ENCODE measurements around the gene RELA.
"Not testable (repeated sequence)": the region's sequence is repeated elsewhere in the genome, so short reads cannot be mapped to it uniquely, and the experiment has no call there.

The RELA gene

GRCh38 chr11:65662799-65663638, at the start of gene RELA:
TSS of gene RELA (minus strand) at chr11:65662916. CDS start at chr11:65662832, 84 bp downstream.
- peak; percentile 74 to 85 for DNase-seq (ENCODE audit: low read depth in 2 of 2)

GRCh38 chr11:65711785-65712632, 49.3 kb upstream of the RELA start, which contains the start of gene KAT5:
TSS of gene KAT5 (plus strand) at chr11:65712252. CDS start at chr11:65712268, 16 bp downstream.
- DNase-seq (ENCODE audit: low read depth in 2 of 2) = peak; percentile 96

DNA sequence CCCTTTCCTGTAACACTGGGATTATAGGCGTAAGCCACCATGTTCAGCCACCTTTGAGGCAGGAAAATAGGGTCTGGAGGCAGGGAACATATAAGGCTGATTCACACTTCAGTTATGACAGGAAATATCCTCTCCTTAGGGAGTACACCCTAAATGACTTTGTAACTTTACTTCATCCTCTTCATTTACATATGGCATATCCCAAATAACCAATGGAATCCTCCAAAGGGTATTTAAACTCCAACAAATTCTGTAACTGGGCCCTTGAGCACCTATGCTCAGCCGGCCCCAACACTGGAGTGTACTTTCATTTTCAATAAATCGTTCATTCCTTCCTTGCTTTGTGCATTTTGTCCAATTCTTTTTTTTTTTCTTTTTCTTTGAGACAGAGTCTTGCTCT, 47.7 kb upstream of the RELA start:
- no peak for DNase-seq (ENCODE audit: low read depth in 2 of 2)

GRCh38 chr11:65709661-65710060, 46.9 kb upstream of the RELA start:
- DNase-seq (ENCODE audit: low read depth in 2 of 2) = no peak

DNA sequence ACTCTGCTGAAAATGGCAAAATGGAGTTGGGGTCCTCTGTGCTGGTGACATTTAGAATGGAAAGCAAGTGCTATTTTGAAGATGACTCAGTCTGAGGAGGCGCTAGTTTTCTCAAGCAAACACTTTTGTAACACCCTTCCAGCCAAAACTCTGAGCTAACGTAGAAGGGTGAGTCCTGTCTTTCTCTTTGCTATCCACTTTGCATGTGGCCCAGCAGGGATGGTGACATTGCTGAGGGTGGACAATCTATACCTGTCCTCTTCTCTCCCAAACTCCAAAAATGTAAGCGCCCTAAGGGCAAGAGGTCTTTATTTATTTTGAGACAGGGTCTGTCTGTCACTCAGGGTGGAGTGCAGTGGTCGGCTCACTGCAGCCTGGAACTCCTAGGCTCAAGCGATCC, 45.7 kb upstream of the RELA start:
- DNase-seq (ENCODE audit: low read depth in 2 of 2) = no peak

- DNase-seq (ENCODE audit: low read depth in 2 of 2) = not testable (repeated sequence)
Observed at GRCh38 chr11:65707002-65707401, 44.3 kb upstream of the RELA start.

DNA sequence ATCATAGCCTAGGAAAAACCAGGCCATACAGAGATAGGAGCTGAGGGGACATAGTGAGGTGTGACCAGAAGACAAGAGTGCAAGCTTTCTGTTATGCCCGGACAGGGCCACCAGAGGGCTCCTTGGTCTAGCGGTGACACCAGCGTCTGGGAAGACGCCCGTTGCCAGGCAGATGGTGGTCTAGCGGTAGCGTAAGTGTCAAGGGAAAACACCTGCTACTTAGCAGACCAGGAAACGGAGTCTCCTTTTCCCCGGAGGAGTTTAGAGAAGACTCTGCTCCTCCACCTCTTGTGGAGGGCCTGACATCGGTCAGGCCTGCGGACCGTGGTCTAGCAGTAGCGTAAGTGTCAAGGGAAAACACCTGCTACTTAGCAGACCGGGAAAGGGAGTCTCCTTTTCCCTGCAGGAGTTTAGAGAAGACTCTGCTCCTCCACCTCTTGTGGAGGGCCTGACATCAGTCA, 43.6 kb upstream of the RELA start:
- peak; percentile 46 to 60 for DNase-seq (ENCODE audit: low read depth in 2 of 2)

DNA sequence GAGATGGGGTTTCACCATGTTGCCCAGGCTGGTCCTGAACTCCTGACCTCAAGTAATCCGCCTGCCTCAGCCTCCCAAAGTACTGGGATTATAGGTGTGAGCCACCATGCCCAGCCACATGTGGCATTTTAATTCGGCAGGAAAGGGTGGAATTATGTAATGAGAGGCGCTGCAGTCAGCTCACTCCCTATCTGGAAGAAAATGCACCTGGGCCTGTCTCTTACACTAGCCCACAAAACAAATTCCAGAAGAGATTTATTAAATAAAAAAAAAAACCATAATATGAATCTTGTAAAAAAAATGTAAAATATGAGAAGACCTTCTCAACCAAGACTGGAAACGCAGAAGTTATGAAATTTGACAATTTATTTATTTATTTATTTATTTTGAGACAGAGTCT, 41.1 kb upstream of the RELA start:
- DNase-seq (ENCODE audit: low read depth in 2 of 2) = no peak

- DNase-seq (ENCODE audit: low read depth in 2 of 2) = no peak
Observed at GRCh38 chr11:65701686-65702085, 39.0 kb upstream of the RELA start.

DNA sequence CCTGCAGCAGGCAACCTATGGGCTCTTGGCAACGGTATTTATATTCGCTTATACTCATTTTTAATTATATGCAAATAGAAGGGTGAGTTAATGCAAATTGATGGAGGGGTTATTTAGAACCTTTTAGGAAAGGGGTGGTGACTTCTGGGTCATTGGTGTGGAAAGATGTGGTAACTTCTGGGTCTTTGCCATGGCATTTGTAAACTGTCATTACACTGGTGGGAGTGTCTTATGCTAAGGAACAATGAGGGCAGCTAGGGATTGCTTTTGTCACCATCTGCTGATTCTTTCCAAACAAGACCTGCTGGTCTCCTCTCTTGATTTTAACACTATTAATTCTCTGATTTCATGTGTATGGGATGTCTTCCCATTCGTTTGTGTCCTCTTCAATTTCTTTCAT, 37.7 kb upstream of the RELA start:
- DNase-seq (ENCODE audit: low read depth in 2 of 2) = no peak

GRCh38 chr11:65699306-65699705, 36.6 kb upstream of the RELA start:
- DNase-seq (ENCODE audit: low read depth in 2 of 2) = no peak

GRCh38 chr11:65698205-65698604, 35.5 kb upstream of the RELA start:
- no peak for DNase-seq (ENCODE audit: low read depth in 2 of 2)

DNA sequence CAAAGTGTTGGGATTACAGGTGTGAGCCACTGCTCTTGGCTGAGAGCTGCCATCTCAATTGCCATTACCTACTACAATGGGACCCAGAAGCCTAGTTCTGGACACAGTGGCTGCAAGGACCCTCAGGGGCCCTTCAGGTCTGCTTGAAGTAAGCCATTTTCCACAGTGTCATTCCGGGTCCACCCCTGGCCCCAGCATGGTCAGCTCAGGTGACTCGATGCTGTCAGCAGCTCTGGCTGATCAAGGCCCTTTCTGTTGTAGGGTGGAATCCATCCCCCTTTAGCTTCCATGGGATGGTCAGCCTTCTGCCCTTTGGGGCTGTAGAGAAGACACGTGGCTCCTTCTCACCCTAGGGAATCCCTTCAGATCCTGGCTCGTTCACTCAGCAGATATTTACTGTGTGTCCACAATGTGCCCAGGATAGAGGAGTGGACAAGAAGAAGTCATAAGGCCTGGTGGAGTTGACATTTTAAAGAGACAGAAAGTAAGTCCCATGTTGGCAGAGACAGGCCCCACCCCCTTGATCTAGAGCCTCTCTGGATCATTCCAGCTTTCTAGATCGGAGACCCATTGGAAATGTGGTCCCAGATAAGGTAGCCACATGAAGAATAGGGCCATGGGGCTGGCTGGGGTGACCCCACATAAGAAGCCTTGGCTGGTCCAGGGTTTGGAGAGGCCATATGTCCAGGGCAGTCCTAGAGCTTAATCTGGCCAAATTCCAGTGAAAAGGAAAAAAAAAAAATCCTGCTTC, 34.3 kb upstream of the RELA start:
- no peak for DNase-seq (ENCODE audit: low read depth in 2 of 2)

DNA sequence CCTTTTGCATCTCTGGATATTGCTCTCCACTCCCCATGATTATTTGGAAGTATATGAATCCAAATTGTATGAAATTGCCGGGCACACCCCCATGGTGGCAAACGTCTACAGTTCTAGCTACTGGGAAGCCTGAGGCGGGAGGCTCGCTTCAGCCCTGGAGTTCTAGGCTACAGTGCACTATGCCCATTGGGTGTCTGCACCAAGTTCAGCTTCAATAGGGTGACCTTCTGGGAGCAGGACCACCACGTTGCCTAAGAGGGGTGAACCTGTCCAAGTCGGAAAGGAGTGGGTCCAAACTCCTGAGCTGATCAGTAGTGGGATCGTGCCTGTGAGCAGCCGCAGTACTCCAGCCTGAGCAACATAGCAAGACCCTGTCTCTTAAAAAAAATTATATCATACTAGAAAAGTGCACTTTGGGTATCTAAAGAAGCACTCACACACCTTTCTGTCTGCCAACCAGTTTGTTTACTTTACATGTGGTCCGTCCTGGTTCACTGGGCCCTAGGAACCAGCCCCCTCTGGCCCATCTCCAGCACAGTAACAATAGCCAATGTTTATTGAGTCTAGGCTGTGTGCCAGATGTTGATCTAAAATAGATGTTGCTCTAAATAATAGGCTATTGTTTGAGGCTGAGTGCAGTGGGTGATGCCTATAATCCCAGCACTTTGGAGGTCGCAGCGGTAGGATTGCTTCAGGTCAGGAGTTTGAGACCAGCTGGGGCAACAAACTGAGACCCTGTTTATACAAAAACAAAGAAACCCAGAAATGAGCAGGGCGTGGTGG, 32.9 kb upstream of the RELA start:
- DNase-seq (ENCODE audit: low read depth in 2 of 2) = no peak

DNA sequence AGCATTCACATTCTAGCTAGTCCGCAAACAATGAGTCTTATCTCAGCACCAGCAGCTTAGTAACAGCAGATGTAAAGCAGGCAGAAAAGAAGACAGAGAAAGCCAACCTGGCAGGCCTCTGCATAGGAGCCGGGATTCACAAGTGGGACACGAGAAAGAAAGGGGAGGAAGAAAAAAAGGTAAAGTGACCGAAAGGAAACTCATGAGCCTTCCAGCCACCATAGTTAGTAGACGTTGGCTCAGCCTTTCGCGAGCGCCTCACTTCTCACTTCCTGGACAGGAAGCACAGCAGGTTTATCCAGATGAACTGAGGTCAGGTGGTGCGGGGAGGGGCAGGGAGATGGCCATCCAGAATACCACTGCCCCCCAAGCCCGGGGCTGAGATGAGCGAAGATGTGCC, 29.7 kb upstream of the RELA start:
- DNase-seq (ENCODE audit: low read depth in 2 of 2) = no peak

DNA sequence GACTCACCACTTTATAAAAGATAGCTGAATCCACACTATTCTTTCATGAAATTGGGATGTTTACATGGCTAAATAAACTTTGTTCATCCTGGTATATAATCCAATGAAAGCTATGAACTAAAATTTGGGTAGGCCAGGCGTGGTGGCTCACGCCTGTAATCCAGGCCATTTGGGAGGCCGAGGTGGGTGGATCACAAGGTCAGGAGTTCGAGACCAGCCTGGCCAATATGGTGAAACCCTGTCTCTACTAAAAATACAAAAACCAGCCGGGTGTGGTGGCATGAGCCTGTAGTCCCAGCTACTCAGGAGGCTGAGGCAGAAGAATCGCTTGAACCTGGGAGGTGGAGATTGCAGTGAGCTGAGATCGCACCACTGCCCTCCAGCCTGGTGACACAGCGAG, 29.1 kb upstream of the RELA start:
- not testable (repeated sequence) for DNase-seq (ENCODE audit: low read depth in 2 of 2)

- DNase-seq (ENCODE audit: low read depth in 2 of 2) = no peak
Observed at GRCh38 chr11:65685981-65686380, 23.3 kb upstream of the RELA start.

- DNase-seq (ENCODE audit: low read depth in 2 of 2) = not testable (repeated sequence)
Observed at GRCh38 chr11:65683480-65683879, 20.8 kb upstream of the RELA start.

- no peak for DNase-seq (ENCODE audit: low read depth in 2 of 2)
Observed at GRCh38 chr11:65680192-65680743, 17.6 kb upstream of the RELA start.

GRCh38 chr11:65672982-65673381, 10.3 kb upstream of the RELA start:
- DNase-seq (ENCODE audit: low read depth in 2 of 2) = no peak
